Measurements from ENCODE around the gene CABLES2.

The CABLES2 gene

DNA sequence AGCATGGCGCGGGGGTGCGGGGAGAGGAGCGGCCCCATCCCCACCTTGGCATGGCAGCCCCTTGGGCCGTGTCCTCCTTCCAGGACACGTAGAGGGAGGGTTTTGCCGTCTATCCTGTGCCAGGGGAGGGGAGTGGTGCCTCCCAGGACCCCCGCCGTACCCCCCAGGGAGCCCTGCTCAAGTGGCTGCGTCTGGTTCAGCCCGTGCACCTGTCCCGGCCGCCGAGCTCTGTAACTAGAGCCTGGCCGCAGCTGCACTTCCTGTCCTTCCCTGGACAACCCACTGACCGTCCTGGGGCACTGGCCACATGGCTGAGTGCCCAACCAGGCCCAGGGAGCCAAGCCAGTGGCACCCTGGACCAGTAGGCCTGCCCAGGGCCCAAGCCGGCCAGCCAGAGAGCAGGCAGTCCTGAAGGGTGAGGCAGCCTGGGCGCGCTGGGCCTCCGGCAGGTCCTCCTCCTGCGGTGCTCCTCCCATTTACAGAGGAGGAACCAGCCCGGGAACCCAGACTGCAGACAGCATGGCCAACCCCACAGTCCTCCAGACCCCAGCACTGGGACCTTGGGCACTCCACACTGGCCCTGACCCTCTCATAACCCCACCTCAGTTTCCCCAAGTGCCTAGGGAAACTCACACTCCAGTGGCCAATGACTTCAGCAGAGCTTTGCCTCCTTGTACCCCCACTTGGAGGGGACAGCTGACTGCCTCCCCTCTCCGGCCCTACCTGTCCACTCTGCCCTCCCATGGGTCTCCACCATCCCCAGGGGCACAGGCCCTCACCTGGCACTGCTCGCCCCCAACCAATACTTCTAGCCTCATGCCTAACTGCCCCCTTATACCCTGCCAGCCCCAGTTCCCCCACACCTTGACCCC is 48.7 kb downstream of the CABLES2 start:
- DNase-seq, result no peak

DNA sequence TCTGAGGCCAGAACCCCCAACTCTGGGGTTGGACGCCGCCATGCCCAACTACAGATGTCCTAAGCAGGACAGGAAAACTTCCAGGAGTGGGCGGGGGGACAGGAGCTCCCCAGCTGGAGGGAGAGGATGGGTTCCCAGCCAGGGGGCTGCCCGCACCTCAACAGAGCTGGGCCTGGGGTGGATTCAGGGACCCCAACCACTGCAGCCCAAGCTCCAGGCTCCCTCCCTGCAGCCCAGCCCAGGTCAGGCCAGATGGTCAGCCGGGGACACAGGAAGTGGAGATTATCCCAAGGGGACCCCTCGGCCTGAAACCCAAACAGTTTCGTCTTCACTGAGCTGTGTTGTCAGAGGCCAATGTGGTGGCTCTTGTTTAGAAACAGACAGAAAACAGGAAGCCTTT is 49.4 kb downstream of the CABLES2 start:
- DNase-seq, result no peak

DNA sequence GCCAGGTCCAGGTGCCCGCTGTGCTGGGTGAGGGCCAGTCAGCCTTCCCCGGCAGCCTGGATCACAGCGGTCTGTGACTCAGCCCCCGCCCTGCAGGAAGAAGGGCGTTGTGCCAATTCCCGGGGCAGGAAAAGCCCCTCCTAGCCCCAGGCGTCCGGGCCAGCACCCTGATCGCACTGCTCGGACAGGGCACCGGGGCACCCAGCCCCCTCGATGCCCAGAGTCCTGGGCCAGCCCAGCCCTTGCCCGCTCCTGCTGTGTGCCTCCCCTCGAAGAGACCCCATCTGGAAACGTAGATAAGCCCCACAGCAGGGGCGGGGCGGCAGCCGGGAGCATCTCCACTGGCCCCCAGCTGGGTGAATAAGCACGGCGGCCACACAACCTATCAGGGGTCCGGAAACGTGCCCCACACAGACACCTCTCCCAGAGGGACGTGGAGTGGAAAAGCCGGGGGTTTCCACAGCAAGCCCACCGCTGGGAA is 49.9 kb downstream of the CABLES2 start:
- no peak for DNase-seq

DNA sequence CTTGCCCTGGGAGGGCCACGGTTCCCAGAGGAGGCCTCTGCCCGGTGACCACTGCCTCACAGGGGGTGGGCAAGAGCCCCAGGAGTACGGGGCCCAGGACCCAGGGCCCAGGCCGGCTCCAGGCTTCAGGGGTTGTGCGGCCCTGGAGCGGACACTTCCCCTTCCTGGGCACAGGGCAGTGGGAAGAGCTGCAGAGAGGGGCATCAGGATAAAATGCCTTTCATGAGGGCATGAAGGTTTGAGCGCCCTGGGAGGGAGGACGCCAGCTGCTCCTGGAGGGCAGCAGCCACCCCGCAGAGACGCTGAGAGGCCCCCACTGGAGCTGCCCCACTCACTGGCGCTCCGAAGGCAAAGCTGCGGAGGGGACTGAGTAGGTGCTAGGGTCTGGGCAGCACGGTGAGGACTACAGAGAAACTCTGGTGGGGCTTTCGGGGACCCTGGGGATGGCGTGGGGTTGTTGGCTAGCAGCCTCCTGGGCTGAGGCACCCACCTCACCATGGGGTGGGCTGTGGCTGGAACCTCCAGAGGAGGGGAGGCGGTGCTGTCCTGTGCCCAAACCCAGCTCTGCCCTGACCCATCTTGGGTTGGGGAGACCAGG is 50.4 kb downstream of the CABLES2 start:
- no peak for DNase-seq

DNA sequence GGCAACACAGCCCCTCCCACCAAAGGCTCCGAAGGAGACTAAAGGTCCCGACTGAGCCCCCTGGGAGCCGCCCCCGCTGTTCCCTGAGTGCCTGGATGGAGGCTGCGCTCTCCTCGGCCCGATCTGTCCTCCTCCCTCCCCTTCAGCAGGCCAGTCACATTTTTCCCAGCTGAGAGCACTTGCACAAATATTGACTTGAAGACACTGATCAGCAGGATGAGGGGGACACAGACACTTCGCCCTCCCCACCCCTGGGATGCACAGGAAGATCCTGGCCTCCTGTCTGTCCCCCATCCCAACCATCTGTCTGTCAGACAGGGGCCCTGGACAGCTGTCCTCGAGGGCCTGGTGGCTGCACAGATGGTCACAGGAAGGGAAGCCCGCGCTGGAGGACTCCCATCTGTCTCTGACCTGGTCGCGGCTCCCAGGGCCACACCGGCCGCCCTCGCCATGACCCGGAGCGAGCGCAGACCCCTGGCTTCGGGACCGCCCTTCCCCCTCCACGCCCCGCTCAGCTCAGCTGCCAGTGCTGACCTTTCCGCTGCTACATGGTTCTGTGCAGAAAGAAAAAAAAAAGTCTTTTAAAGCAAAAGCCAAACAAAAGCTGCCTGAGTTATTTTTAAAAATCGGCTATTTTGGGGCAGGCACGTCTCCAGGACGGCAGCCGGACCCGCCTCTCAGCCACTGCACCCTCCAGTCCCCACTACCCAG is 51.1 kb downstream of the CABLES2 start:
- DNase-seq, result no peak

DNA sequence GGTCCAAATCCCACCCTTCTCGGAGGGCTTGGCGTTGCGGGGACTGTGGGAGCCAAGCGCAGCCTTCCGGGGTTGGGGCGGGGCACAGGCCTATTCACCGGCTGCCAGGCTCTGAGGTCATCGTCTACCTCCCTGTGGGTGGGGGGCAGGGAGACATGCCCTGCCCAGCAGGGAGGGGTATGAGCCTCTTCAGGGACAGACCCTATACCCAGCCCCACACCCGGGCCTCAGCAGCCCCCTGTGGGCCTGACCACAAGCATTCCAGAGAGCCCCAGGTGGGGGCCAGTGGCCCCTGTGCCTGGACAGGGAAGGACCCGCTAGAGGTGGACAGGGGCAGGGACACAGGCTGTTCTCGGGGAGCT is 51.6 kb downstream of the CABLES2 start:
- DNase-seq, result no peak

DNA sequence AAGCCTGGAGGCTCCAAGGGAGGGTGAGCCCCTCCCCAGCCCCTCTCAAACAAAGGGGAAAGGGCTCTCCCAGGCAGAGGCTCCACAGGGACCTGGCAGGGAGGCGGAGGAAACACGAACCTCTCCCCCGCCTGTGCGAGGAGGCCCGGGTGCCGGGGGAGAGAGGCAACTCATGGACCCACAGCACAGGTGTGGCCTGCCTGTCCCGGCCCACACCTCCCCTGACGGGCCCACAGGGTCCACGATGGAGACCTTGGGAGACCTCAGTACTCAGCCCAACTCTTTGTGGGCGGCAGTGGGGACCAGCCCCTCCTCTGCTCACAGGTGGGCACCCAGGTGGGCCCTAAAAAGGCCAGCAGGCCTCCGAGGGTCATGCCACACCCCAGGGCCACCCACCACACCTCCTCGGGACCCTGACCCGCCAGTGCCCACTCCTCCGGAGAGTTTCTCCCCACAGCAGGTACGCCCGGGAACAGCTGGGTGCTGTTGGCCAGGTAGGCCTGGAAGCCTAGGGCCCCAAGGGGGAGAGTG is 52.2 kb downstream of the CABLES2 start:
- DNase-seq, result no peak

DNA sequence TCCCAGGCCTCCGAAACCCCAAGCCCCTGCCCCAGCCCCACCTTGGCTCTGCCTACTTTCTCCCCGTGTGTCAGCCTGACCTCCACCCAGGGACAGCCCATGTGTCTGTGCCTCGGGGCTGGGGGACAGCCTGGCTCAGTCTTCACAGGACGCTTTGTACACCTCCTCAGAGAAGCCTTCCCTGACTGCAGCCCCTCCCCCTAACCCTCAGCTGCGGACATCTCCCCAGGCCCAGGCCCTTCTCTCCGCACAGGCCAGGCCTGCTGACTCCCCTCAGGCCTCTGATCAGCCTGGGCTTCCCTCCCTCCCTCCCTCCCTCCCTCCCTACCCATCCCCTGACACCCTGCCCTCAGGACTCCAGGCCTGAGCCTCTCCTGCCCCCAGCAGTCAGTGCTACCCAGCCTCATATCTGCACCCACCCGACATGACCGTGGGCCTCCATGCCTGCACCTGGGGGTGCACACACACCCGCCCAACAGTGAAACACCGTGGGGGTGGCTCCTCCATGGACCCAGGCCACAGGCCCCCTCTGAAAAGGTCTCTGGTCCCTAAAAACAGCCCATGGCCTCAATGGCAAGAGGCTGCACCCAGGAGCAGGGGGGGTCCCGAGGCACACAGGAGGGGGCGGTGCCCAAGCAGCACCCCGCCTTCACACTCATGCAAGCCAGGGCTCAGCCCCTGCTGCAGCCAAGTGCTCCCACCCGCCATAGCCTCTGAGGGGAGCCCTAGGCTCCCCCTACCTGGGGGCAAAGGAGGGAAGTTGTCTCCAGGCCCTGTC is 52.9 kb downstream of the CABLES2 start:
- DNase-seq, result no peak

DNA sequence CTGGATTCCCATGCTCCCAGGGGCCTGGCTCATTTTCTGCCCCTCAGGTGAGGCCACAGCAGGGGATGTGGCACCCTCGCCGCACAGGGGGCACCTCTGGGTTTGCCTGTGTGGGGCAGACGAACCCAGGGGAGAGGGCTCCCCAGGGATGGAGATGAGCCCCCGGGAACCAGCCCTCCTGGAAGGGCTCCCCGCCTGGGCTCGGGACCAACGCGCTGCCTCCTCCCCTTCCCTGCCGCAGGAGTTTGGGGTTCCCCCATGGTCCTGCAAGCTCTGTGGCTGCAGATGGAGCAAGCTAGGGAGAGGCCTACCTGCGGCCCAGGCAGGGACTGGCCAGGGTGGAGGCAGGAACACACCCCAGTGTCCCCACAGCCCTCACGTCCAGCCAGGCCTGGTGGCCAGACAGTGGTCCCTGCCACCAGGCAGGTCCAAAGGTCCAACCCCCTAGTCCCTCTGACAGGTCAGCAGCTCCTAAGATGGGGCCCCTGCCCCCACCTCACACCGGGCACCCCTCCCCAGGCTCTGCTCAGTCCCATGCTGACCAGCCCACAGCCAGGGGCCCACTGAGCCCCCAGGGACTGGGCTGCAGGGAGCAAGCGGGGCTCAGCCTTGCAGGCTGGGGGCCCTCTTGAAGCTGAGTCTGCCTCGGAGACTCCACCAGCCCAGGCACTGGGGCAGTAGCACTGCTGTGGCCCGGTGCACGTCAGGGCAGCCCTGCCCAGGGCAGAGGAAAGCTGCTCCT is 53.6 kb downstream of the CABLES2 start:
- no peak for DNase-seq

DNA sequence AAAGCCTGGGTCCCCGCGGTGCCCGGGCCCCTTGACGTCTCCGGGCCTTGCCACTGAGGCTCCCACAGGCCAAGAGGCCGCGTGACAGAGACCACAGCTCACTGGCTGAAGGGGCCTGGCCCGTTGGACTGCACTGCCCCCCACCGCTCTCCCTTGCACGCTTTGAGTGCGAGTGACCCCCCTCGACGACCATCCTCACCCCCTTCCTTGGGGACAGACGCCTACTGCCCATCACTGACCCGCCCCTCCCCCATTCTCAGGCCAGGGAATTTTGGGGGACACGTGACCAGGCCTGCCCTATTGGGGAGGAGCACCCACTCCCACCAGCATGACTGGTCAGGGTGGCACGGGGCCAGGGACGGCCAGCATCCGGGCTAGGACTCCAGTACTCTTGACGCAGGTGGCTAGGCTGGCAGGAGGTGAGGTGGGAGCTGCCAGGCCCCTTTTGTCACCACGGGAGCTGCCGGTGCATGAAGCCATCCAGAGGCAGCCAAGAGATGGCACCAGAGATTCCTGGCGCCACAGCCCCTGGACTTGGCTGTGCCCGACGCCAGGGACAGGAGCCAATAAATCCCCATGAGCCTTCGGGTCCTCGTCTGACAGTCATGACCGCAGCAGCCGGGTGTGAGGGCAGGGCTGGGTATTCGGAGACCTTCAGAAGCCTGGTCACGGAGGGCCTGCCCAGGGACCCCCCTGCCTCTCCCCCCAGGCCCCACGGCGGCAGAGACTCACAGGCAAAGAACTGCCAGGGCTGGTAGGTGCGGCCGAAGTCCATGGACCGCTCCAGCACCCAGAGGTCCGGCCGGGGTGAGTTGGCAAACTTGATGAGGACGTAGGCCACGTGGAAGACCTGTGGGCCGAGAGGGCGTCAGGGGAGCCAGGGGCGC is 54.4 kb downstream of the CABLES2 start:
- no peak for DNase-seq

DNA sequence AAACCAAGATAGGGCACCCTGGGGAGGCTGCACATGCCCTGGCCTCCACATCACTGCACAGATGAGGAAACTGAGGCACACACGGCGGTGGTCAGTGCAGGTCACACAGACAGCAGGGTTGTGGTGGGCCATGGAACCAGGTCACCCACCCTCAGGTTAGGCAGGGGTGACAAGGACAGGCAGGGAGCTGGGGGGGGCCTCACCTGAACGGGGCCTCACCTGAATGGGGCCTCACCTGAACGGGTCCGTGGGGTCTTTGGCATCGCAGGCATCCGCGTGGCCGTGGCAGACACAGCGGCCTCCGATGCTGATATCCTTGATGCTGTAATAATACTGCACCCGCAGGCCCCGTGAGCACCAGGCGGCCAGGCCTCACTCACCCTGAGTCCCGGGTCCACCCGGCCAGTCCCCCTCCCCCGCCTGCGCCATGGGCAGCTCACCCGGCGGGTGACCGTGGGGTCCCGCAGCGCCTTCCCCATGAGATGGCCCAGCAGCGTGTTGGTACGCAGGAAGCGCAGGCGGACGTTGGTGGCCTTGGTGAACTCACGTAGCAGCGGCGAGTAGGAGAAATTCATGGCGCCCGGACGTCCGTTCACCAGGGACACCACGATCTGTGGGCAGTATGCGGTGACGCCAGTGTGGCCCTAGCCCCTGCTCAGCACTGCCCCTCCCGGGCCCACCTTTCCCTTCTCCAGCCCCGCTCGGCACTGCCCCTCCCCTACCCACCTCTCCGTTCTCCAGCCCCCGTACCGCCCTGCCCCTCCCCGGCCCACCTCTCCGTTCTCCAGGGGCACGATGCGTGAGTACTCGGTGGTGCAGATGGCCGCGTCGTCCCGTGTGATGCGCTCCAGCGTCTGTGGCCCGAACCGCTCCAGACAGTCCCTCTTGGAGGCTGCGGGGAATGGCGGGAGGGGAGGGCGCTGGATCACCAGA is 55.4 kb downstream of the CABLES2 start:
- DNase-seq, result no peak

DNA sequence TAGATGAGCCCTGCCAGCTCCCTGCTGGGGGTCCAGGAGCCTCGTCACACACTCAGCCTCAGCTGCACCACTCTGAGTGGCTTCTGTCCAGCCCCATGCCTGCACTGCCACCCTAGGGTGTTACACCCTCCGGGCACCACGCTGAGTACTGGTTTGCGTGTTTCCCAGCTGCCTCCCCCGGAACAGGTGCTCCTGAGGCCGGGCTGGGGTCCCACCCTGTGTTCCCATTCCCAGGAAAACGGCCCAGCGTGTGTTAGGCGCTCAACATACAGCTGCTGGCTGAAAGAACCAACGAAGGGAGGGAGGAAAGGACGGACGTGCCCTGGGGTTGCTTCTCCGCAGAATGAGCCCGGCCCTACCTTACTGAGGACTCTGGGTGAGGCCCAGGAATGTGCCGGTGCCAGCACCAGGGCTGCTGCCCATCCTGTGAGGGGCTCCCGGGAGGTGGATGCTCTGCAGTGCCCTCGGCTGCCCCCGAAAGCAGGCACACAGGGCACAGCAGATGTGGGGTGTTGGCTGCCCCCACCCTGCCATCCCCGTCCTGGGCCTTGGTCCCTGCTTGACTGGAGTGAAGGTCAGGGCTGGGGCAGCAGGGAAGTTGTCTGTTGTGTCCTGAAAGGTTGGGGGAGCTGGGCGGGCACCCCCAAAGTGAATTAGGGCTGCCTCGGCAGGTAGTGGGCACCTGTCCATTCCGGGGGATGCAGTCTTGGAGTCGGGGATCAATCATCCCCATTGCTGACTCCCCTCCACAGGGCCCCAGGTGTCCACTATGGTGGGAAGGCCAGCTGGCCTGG is 56.3 kb downstream of the CABLES2 start:
- DNase-seq, result no peak

DNA sequence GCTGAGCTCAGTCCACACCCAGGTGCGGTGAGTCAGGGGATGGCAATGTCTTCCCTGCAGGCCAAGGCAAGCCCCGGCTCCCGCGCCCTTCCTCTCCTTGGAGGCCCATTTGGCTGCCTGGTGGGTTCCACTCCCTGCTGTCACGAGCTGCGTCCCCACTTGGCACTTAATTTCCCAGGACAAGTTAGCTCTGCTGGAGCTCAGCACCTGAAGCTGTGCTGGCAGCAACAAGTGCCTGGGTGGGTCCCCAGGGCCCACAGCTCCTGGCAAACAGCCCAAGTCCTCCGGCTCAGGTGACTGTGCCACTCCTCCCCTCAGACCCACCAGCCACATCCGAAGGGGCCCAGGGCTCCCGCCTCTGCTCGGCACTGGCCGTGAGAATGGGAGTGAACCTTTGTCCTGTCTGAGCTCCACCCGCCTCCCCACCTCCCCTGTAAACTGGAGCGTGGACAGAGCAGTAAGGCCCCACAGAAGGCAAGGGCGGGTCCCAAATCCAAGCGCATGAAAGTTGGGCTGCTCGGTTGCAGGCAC is 56.9 kb downstream of the CABLES2 start:
- DNase-seq, result no peak

DNA sequence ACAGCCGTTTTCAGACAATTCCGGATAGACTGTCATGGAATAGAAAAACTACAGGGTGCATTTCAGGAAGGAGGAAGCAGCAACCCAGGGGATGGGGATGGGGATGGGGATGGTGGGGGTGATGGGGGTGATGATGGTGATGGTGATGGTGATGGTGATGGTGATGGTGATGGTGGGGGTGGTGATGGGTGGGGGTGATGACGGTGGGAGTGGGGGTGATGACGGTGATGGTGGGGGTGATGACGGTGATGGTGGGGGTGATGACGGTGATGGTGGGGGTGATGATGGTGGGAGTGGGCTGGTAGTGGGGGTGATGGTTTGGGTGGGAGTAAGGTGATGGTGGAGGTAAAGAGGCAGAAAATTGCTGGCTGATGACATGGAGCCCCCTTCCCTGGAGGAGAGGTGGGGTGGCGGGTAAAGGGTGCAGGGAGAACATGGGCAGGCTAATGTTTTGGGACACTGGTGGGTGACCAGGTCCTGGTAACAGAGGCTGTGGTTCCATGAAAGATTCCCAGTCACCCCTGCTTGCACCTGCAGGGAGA is 57.5 kb downstream of the CABLES2 start:
- DNase-seq, result no peak

DNA sequence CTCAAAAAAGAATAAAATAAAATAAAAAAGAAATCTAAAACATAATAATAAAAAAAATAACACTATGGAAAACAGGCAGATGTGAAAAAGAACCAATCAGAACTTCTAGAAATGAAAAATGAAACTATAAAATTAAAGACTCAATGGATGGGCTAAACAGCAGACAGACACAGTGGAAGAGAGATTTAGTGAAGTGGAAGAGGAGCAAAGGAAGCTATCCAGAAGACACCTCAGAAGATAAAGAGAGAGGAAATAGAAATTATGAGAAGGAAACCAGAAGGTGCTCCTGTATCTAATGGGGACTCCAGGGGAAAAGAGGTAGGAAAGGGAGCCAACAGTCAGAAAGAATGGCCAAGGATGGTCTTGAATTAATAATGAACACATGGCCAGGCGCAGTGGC is 58.5 kb downstream of the CABLES2 start:
- no peak for DNase-seq

DNA sequence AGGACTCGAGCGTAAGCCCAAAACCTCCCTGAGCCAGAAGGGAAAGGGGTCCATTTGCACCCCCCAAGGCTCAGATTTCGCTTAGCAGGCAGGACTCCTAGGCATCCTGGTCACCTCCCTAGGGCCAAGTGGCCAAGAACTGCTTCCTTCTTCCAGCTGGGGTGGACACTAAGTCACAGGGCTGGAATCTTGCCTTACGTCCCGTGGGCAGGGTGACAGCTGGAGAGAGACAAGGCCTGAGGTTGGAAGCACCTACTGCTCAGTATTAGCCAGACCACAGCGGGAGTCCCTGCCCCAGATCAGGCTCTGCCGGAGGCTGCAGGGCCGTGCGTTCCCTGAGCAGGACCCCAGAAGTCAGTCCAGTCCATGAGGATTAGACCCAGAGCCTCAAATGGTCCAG is 59.6 kb downstream of the CABLES2 start:
- DNase-seq, result no peak

DNA sequence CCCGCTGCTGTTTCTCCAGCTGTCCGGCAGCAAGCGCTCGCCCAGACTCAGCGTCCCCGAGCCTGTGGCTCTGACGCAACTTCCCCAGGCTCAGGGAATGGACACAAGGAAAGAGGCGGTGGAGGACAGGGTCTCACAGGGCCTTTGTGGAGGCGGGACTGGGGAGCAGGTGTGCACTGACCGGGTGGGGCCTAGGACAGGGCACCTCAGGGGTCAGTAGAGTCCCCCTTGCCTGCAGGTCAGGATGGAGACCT is 60.0 kb downstream of the CABLES2 start:
- DNase-seq, result no peak

DNA sequence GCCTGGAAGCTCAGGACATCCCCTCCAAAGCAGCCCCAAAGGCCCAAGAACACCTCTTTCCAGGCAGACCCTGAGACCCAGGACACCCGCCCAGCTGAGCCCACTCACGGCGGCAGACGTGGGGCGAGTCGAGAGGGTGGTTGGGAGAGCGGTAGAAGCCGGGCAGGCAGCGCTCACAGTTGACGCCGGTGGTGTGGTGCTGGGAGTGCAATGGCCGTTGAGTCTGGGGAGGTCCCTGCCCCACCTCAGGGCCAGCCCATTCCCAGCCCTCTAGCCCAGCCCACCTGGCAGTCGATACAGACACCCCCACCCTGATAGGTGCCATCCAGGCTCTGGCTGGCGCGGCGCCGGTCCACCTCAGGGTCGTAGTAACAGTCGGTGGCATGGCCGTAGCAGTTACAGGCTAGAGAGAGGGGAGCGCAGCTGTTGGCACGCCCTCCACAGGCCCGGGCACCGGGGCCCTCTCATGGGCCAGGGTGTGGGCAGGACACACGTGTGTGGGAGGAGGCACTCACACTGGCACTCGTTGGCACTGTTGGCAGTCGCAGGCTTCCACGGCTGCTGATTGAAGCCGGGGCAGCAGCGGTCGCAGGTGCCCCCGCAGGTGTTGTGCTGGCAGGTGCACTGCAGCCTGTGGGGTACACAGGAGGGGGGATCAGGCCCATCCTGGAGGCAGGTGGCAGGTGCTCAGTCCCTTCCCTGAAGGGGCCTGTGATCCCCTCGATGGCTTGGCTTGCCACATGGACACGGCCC is 60.5 kb downstream of the CABLES2 start:
- no peak for DNase-seq
